Measurements from ENCODE around the gene C10orf120. TPM values are rescaled to one million over a fixed set of nuclear protein-coding genes. Genes with fewer than 3 reads are reported as not detected.

Gene C10orf120
- polyA plus RNA-seq, 1 experiment, result not detected

- Histone ChIP-seq H3K27me3 (ENCODE audit: control insufficient read depth, insufficient read depth, low read length) (no peaks in the 10 kb centered on the region), H3K4me3 (ENCODE audit: low read depth, low read length) (no peak overlapping the region), H3K36me3 (ENCODE audit: control insufficient read depth, insufficient read depth, low read length) (no peaks in the 10 kb centered on the region)
- TF ChIP-seq CTCF (IDR thresholded peaks at IDR 0.05; ENCODE audit: insufficient read depth, low read depth, low read length), result no peak
- no peak for DNase-seq (ENCODE audit: low read depth)
- ChIA-PET CTCF (no interaction called here), POLR2A (no interaction called here)
Observed at GRCh38 chr10:122727426-122727825, 27.8 kb upstream of the C10orf120 start.

- ChIA-PET CTCF (no interaction called here), POLR2A (no interaction called here)
- Histone ChIP-seq H3K36me3 (ENCODE audit: control insufficient read depth, insufficient read depth, low read length) (no peaks in the 10 kb centered on the region), H3K27me3 (ENCODE audit: control insufficient read depth, insufficient read depth, low read length) (no peaks in the 10 kb centered on the region), H3K4me3 (ENCODE audit: low read depth, low read length) (no peak overlapping the region)
- DNase-seq (ENCODE audit: low read depth), result no peak
- TF ChIP-seq CTCF (IDR thresholded peaks at IDR 0.05; ENCODE audit: insufficient read depth, low read depth, low read length), result no peak
Observed at GRCh38 chr10:122725768-122726167, 26.1 kb upstream of the C10orf120 start.

- DNase-seq (ENCODE audit: low read depth), result no peak
- POLR2A ChIA-PET, result no interaction called here
- no peaks in the 10 kb centered on the region for H3K27me3 ChIP-seq (ENCODE audit: control insufficient read depth, insufficient read depth, low read length)
- CTCF ChIA-PET, result no interaction called here
- H3K36me3 ChIP-seq (ENCODE audit: control insufficient read depth, insufficient read depth, low read length), result no peaks in the 10 kb centered on the region
- TF ChIP-seq CTCF (IDR thresholded peaks at IDR 0.05; ENCODE audit: insufficient read depth, low read depth, low read length), result no peak
- H3K4me3 ChIP-seq (ENCODE audit: low read depth, low read length), result no peak overlapping the region
Observed at GRCh38 chr10:122725006-122725405, 25.4 kb upstream of the C10orf120 start.

GRCh38 chr10:122721111-122721510, 21.5 kb upstream of the C10orf120 start:
- CTCF ChIA-PET, result no interaction called here
- Histone ChIP-seq H3K27me3 (ENCODE audit: control insufficient read depth, insufficient read depth, low read length) (no peaks in the 10 kb centered on the region; the same call in 1 of the 2 replicates), H3K4me3 (ENCODE audit: low read depth, low read length) (no peak overlapping the region), H3K36me3 (ENCODE audit: control insufficient read depth, insufficient read depth, low read length) (no peaks in the 10 kb centered on the region)
- TF ChIP-seq CTCF (IDR thresholded peaks at IDR 0.05; ENCODE audit: insufficient read depth, low read depth, low read length), result no peak
- no peak for DNase-seq (ENCODE audit: low read depth)
- POLR2A ChIA-PET, result no interaction called here

GRCh38 chr10:122716025-122716424, 16.4 kb upstream of the C10orf120 start:
- ChIA-PET CTCF (interaction anchor here (0.8 to 1.1 kb wide), 2 partner anchors 10 to 12 kb away, joined by 3 read pairs; no protein-coding TSS in a partner anchor), POLR2A (no interaction called here)
- no peak for DNase-seq (ENCODE audit: low read depth)
- H3K36me3 ChIP-seq (ENCODE audit: control insufficient read depth, insufficient read depth, low read length), result no peaks in the 10 kb centered on the region
- H3K4me3 ChIP-seq (ENCODE audit: low read depth, low read length), result no peak overlapping the region
- no peaks in the 10 kb centered on the region; the same call in 1 of the 2 replicates for H3K27me3 ChIP-seq (ENCODE audit: control insufficient read depth, insufficient read depth, low read length)
- TF ChIP-seq CTCF (IDR thresholded peaks at IDR 0.05; ENCODE audit: insufficient read depth, low read depth, low read length), result no peak

Measured in BJ (cell line).